HUES48 (cell line): ENCODE data around the gene VAX1.
"Not testable (repeated sequence)": the region's sequence is repeated elsewhere in the genome, so short reads cannot be mapped to it uniquely, and the experiment has no call there.

Experiments
- H3K27ac ChIP-seq: one replicate; pipeline ENCODE4 v1.7.0; 2013; ENCODE audit warnings: low read depth, low read length, inconsistent platforms
- H3K27me3 ChIP-seq: 2 replicates; pipeline ENCODE4 v1.6.1; 2013; ENCODE audit warnings: mild to moderate bottlenecking, low read length; ENCODE audit not compliant: control insufficient read depth, insufficient read depth
- H3K36me3 ChIP-seq: 2 replicates; pipeline ENCODE4 v1.6.1; 2013; ENCODE audit warnings: low read length; ENCODE audit not compliant: control insufficient read depth, insufficient read depth
- H3K4me1 ChIP-seq: 2 replicates; pipeline ENCODE4 v1.6.1; 2013; ENCODE audit warnings: mild to moderate bottlenecking, low read length; ENCODE audit not compliant: control insufficient read depth, insufficient read depth
- H3K4me3 ChIP-seq: 2 replicates; pipeline ENCODE4 v1.5.1; 2013; ENCODE audit warnings: mild to moderate bottlenecking, low read depth, low read length
- H3K9ac ChIP-seq: 2 replicates; pipeline ENCODE4 v1.6.1; 2013; ENCODE audit warnings: mild to moderate bottlenecking, low read depth, low read length, moderate library complexity
- H3K9me3 ChIP-seq: 2 replicates; pipeline ENCODE4 v1.6.1; 2013; ENCODE audit warnings: low read length; ENCODE audit not compliant: control insufficient read depth, insufficient read depth

The VAX1 gene

GRCh38 chr10:117094856-117095255, 43.2 kb downstream of the VAX1 start:
- Histone ChIP-seq H3K9me3 (no peaks in the 10 kb centered on the region), H3K4me3 (no peak overlapping the region), H3K27me3 (peaks cover 3% of the 10 kb centered on the region; the same call in 1 of the 2 replicates), H3K9ac (no peak overlapping the region), H3K27ac (peak overlapping the region; percentile 9), H3K4me1 (peaks cover 29% of the 10 kb centered on the region), H3K36me3 (no peaks in the 10 kb centered on the region)

- H3K9ac ChIP-seq = no peak overlapping the region
- H3K27ac ChIP-seq = no peak overlapping the region
- H3K4me3 ChIP-seq = no peak overlapping the region
- H3K36me3 ChIP-seq = no peaks in the 10 kb centered on the region
- peaks cover 29% of the 10 kb centered on the region for H3K4me1 ChIP-seq
- no peaks in the 10 kb centered on the region for H3K9me3 ChIP-seq
- H3K27me3 ChIP-seq = peaks cover 3% of the 10 kb centered on the region; the same call in 1 of the 2 replicates
Observed at GRCh38 chr10:117092386-117092785, 45.7 kb downstream of the VAX1 start.

- Histone ChIP-seq H3K4me1 (peaks cover 17% of the 10 kb centered on the region), H3K9ac (no peak overlapping the region), H3K27me3 (peaks cover 3% of the 10 kb centered on the region; the same call in 1 of the 2 replicates), H3K9me3 (no peaks in the 10 kb centered on the region), H3K4me3 (no peak overlapping the region), H3K27ac (no peak overlapping the region), H3K36me3 (no peaks in the 10 kb centered on the region)
Observed at GRCh38 chr10:117090834-117091233, 47.2 kb downstream of the VAX1 start.

GRCh38 chr10:117087521-117087920, 50.5 kb downstream of the VAX1 start:
- no peaks in the 10 kb centered on the region for H3K4me1 ChIP-seq
- no peak overlapping the region for H3K4me3 ChIP-seq
- H3K9me3 ChIP-seq = no peaks in the 10 kb centered on the region
- no peak overlapping the region for H3K9ac ChIP-seq
- H3K27me3 ChIP-seq = peaks cover 3% of the 10 kb centered on the region; the same call in 1 of the 2 replicates
- H3K27ac ChIP-seq = no peak overlapping the region
- H3K36me3 ChIP-seq = no peaks in the 10 kb centered on the region

GRCh38 chr10:117086546-117086945, 51.5 kb downstream of the VAX1 start:
- no peak overlapping the region for H3K9ac ChIP-seq
- no peak overlapping the region for H3K4me3 ChIP-seq
- no peaks in the 10 kb centered on the region for H3K9me3 ChIP-seq
- peaks cover 2% of the 10 kb centered on the region; the same call in 1 of the 2 replicates for H3K27me3 ChIP-seq
- H3K27ac ChIP-seq = no peak overlapping the region
- no peaks in the 10 kb centered on the region for H3K4me1 ChIP-seq
- no peaks in the 10 kb centered on the region for H3K36me3 ChIP-seq

- H3K4me3 ChIP-seq = peak overlapping the region; percentile 59
Observed at GRCh38 chr10:117084421-117085246, 53.4 kb downstream of the VAX1 start.

More at GRCh38 chr10:117084421-117085246, 53.4 kb downstream of the VAX1 start:
- H3K36me3 ChIP-seq, H3K9me3 ChIP-seq, H3K27me3 ChIP-seq, H3K27ac ChIP-seq, H3K4me1 ChIP-seq, H3K9ac ChIP-seq: not testable (repeated sequence)
